ENCODE data around the gene EPHX1.

DNA sequence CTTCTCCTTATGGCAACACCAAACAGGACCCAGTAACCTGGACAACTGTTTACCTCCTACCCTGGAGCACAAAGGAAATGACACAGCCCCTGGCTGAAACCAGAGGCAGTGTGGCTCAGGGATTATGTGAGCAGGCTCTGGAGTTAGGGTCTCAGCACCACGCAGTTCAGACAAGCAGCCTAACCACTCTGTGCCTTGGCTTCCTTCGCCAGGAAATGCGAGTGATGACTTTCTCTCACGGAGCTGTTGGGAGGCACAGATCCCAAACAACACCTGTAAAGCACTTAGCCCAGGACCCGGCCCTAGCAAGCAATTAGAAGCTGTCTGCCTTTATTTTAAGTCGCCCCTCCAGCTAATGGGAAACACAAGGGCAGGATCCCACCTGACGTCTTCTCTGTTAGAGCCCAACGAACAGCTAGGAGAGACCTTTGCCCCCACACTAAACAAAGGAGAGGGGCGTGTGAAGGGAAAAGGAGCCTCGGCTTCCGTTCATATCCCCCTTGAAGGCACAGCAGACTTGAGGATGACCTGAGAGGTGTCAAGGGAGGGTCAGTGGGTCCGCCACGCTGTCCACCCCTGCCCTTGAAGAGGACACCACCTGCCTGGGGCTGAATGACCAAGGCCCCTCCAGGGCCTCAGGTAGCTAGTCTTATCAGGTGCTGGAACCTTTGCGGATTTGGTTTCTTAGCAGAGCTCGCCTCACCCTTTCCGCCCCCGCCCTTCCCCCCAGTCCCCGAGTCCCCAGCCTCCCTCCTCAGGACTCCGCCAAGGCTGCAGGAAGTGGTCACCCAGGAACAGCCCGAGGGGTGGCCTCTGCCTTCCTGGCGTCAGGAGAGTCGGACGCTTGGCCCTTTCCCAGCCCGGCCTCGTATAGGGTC lies 71.4 kb downstream of the EPHX1 start:
- no peak for TF ChIP-seq YY1 (IDR thresholded peaks at IDR 0.05; ENCODE audit: insufficient read depth, insufficient read length)
- TF ChIP-seq SUZ12 (IDR thresholded peaks at IDR 0.05; ENCODE audit: extremely low read depth, insufficient read depth, insufficient read length) = no peak

Measured in NT2/D1 (cell line).